SU-DHL-6 (cell line): ENCODE data around the gene CEP192.
A peak's percentile ranks its signal among the peaks of the same experiment; 100 is the strongest.

Source experiments
- H2AFZ ChIP-seq: fragments of 200-600 bp; sonication (generic); 2 replicates; pipeline ENCODE4 v1.6.1; 2014; ENCODE audit warnings: low read depth, mild to moderate bottlenecking, moderate library complexity, mixed read lengths, antibody characterized with exemption, low read length; ENCODE audit not compliant: severe bottlenecking
- H3F3A ChIP-seq: fragments of 200-600 bp; shearing (Covaris generic); 2 replicates; pipeline ENCODE4 v1.6.0; 2016; ENCODE audit warnings: antibody characterized with exemption, mild to moderate bottlenecking; ENCODE audit not compliant: insufficient read depth
- H3K27ac ChIP-seq: fragments of 200-600 bp; sonication (generic); 2 replicates; pipeline ENCODE4 v1.5.1; 2016; ENCODE audit warnings: low read depth, mild to moderate bottlenecking, low read length, moderate library complexity, mixed read lengths
- H3K27me3 ChIP-seq: fragments of 200-600 bp; sonication (generic), shearing (Covaris generic); 2 replicates; pipeline ENCODE4 v1.6.0; 2014; ENCODE audit warnings: mild to moderate bottlenecking, low read length
- H3K36me3 ChIP-seq: fragments of 200-600 bp; sonication (generic); 2 replicates; pipeline ENCODE4 v1.6.1; 2014; ENCODE audit warnings: mild to moderate bottlenecking, low read length, mixed read lengths
- H3K4me2 ChIP-seq: fragments of 300-600, 200-600 bp; shearing (Covaris generic), sonication (generic); 2 replicates; pipeline ENCODE4 v1.6.0; 2014; ENCODE audit warnings: low read length, low read depth, mild to moderate bottlenecking; ENCODE audit not compliant: poor library complexity, severe bottlenecking
- H3K4me3 ChIP-seq: fragments of 200-600 bp; sonication (generic); 2 replicates; pipeline ENCODE4 v1.5.1; 2014; ENCODE audit warnings: antibody characterized with exemption, low read length, mild to moderate bottlenecking, mixed read lengths; ENCODE audit not compliant: insufficient read depth, poor library complexity, severe bottlenecking
- H3K79me2 ChIP-seq: fragments of 200-600 bp; sonication (generic); 2 replicates; pipeline ENCODE4 v1.6.1; 2014; ENCODE audit warnings: mild to moderate bottlenecking, low read length, moderate library complexity; ENCODE audit not compliant: insufficient read depth
- H3K9ac ChIP-seq: fragments of 200-600 bp; sonication (generic); 2 replicates; pipeline ENCODE4 v1.7.0; 2014; ENCODE audit warnings: mild to moderate bottlenecking, low read length
- H3K9me2 ChIP-seq: fragments of 200-600 bp; sonication (generic); replicated peaks from 2 replicates; pipeline ENCODE4 v1.6.1; 2014; ENCODE audit warnings: low read length; ENCODE audit not compliant: insufficient read depth
- H3K9me3 ChIP-seq: fragments of 200-600 bp; sonication (generic); 2 replicates; pipeline ENCODE4 v1.6.1; 2014; ENCODE audit warnings: low read length, mixed read lengths; ENCODE audit not compliant: insufficient read depth
- H4K20me1 ChIP-seq: fragments of 200-600 bp; sonication (generic); 2 replicates; pipeline ENCODE4 v1.6.1; 2014; ENCODE audit warnings: low read depth, mild to moderate bottlenecking, antibody characterized with exemption, low read length, moderate library complexity, mixed read lengths
- EZH2phosphoT487 ChIP-seq: fragments of 200-600 bp; sonication (generic), shearing (Covaris generic); conservative IDR thresholded peaks from 2 replicates; pipeline ENCODE4 v1.6.1; 2018; ENCODE audit warnings: mild to moderate bottlenecking, antibody characterized with exemption, low read length, moderate library complexity, mixed read lengths
- TF ChIP-seq, protein P1 (sequence below): fragments of 200-600 bp; sonication (generic); IDR thresholded peaks from one replicate; pipeline ENCODE4 v1.5.1; 2017; ENCODE audit warnings: antibody characterized with exemption, mild to moderate bottlenecking, low read length, moderate library complexity; ENCODE audit not compliant: insufficient read depth, poor library complexity, severe bottlenecking

CEP192 gene, protein sequence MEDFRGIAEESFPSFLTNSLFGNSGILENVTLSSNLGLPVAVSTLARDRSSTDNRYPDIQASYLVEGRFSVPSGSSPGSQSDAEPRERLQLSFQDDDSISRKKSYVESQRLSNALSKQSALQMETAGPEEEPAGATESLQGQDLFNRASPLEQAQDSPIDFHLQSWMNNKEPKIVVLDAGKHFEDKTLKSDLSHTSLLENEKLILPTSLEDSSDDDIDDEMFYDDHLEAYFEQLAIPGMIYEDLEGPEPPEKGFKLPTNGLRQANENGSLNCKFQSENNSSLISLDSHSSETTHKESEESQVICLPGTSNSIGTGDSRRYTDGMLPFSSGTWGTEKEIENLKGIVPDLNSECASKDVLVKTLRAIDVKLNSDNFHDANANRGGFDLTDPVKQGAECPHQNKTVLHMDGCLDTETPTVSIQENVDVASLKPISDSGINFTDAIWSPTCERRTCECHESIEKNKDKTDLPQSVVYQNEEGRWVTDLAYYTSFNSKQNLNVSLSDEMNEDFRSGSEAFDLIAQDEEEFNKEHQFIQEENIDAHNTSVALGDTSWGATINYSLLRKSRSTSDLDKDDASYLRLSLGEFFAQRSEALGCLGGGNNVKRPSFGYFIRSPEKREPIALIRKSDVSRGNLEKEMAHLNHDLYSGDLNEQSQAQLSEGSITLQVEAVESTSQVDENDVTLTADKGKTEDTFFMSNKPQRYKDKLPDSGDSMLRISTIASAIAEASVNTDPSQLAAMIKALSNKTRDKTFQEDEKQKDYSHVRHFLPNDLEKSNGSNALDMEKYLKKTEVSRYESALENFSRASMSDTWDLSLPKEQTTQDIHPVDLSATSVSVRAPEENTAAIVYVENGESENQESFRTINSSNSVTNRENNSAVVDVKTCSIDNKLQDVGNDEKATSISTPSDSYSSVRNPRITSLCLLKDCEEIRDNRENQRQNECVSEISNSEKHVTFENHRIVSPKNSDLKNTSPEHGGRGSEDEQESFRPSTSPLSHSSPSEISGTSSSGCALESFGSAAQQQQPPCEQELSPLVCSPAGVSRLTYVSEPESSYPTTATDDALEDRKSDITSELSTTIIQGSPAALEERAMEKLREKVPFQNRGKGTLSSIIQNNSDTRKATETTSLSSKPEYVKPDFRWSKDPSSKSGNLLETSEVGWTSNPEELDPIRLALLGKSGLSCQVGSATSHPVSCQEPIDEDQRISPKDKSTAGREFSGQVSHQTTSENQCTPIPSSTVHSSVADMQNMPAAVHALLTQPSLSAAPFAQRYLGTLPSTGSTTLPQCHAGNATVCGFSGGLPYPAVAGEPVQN (N-terminal part only)

DNA sequence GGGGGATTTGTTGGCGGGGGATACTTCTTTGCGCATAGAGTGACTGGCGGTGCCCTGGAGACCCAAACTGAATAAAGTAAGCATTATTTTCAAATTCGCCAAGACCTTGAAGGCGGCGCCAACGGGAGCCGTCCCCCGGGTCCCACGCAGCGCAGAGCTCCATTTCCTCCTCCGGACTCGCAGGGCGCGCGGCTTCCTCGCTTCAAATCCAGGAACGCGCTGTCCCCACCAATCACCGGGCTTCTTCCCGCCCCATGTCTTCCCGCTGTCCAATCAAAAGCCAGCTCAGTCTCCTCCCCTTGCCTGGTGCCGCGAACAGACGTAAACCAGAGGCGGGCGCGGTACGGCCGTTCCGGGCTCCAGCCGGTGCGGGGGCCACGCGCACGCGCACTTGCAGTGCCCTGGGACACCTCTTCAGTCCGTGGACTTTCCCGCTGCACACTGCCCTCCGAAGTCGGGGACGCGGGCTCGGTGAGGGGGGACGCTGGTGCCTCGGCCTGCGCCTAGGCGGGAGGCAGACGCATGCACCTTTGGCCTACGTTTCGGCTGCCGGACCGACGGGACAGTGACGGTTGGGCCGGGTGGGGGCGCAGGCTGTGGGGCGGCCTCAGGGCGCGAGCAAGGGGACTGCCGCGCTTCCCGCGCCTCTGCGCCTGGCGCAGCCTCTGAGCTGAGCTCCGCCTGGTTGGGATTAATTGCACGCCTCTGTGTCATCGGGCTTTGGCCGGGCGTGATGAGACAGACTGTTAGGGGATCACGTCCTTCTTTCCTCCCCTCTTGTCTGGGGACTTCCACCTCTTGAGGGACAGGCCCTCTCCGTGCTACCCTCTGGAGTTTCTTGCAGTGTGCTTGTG lies at the start of gene CEP192:
TSS of gene CEP192 (plus strand) at position 396 of the 854 bp plus-strand sequence. CDS start 8,063 bp downstream, outside the sequence.
- H3K79me2 ChIP-seq, result peaks cover 49% of the 10 kb centered on the region
- peak within 1 kb of the TSS; percentile 87 for H3K27ac ChIP-seq
- H4K20me1 ChIP-seq, result peaks cover 22% of the 10 kb centered on the region

DNA sequence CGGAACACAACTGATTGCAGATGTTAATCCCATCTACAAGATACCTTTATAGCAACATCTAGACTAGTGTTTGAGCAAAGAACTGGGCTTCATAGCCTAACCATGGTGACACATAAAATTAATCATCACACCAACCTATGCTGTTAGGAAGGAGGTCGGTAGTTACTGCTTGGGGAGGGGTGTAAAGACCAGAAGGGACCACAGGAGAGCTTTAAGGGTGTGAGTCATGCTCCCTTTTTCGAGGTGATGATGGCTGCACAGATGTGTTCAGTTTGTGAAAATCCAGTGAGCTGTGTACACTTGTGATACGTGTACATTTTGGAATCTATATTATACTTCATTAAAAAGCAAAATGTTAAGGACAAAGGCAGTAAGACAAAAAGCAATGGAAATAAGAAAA lies 47.9 kb upstream of the CEP192 start:
- TF ChIP-seq EZH2phosphoT487, result no peak
- TF ChIP-seq, protein P1, sequence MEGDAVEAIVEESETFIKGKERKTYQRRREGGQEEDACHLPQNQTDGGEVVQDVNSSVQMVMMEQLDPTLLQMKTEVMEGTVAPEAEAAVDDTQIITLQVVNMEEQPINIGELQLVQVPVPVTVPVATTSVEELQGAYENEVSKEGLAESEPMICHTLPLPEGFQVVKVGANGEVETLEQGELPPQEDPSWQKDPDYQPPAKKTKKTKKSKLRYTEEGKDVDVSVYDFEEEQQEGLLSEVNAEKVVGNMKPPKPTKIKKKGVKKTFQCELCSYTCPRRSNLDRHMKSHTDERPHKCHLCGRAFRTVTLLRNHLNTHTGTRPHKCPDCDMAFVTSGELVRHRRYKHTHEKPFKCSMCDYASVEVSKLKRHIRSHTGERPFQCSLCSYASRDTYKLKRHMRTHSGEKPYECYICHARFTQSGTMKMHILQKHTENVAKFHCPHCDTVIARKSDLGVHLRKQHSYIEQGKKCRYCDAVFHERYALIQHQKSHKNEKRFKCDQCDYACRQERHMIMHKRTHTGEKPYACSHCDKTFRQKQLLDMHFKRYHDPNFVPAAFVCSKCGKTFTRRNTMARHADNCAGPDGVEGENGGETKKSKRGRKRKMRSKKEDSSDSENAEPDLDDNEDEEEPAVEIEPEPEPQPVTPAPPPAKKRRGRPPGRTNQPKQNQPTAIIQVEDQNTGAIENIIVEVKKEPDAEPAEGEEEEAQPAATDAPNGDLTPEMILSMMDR, result no peak
- Histone ChIP-seq H3K9ac (no peak overlapping the region), H3K4me2 (no peak overlapping the region), H3K9me3 (no peaks in the 10 kb centered on the region), H4K20me1 (no peaks in the 10 kb centered on the region), H3K9me2 (no peaks in the 10 kb centered on the region), H3K27ac (no peak overlapping the region), H3K4me3 (no peak overlapping the region), H3F3A (peaks cover 3% of the 10 kb centered on the region; the same call in 1 of the 2 replicates), H2AFZ (no peak overlapping the region), H3K36me3 (no peaks in the 10 kb centered on the region), H3K27me3 (no peaks in the 10 kb centered on the region), H3K79me2 (peaks cover 8% of the 10 kb centered on the region; the same call in 1 of the 2 replicates)

More for the DNA sequence above, at the start of gene CEP192:
- Histone ChIP-seq H3K27me3 (no peaks in the 10 kb centered on the region), H3K4me3 (peak within 1 kb of the TSS; percentile 86), H3K4me2 (peak within 1 kb of the TSS; percentile 91), H2AFZ (peak within 1 kb of the TSS; percentile 83), H3K9me3 (no peaks in the 10 kb centered on the region), H3K9ac (peak within 1 kb of the TSS; percentile 94), H3K9me2 (no peaks in the 10 kb centered on the region), H3F3A (peaks cover 19% of the 10 kb centered on the region), H3K36me3 (0 out of 2 replicates have a peak, but pooled peaks cover 2% of the 10 kb centered on the region)
- no peak for TF ChIP-seq EZH2phosphoT487
- TF ChIP-seq, protein P1, result no peak
